Upper lobe of right lung (tissue), 1 donor: ENCODE measurements around the gene NKRF. TPM values are rescaled to one million over a fixed set of nuclear protein-coding genes. Genes with fewer than 3 reads are reported as not detected.

ENCODE experiments used
- ATAC-seq: fragments of 200-7000 bp; cut with Tn5 transposase; one replicate; pipeline ENCODE4 v1.9.1; 2020; ENCODE audit warnings: mild to moderate bottlenecking, moderate library complexity
- DNase-seq: peaks from one replicate; pipeline ENCODE4 v3.0.0-alpha.2; 2020
- H3K27ac ChIP-seq: fragments of 200-600 bp; one replicate; pipeline ENCODE4 v1.8.0; 2022
- H3K27me3 ChIP-seq: fragments of 200-600 bp; one replicate; pipeline ENCODE4 v1.8.0; 2022; ENCODE audit warnings: mild to moderate bottlenecking
- H3K36me3 ChIP-seq: fragments of 200-600 bp; one replicate; pipeline ENCODE4 v1.8.0; 2022
- H3K4me1 ChIP-seq: fragments of 200-600 bp; one replicate; pipeline ENCODE4 v1.8.0; 2022
- H3K4me3 ChIP-seq: fragments of 200-600 bp; one replicate; pipeline ENCODE4 v1.8.0; 2022; ENCODE audit warnings: mild to moderate bottlenecking
- H3K9me3 ChIP-seq: fragments of 200-600 bp; one replicate; pipeline ENCODE4 v1.8.0; 2022
- CTCF ChIP-seq: fragments of 200-600 bp; IDR thresholded peaks from one replicate; pipeline ENCODE4 v1.8.0; 2022; ENCODE audit warnings: antibody characterized with exemption
- intact Hi-C: fragments of 100-400 bp; cut with DNase I; formaldehyde crosslinking; loops from one replicate; pipeline ENCODE4 v1.11.0; 2022
- microRNA-seq: library from miRNA; unstranded; fragments of <30 nt; microRNA quantifications from one replicate; pipeline ENCODE4 v1.2.0, GENCODE V29; 2020; ENCODE audit warnings: borderline microRNAs expressed
- total RNA-seq: library from RNA; stranded (reverse); fragmentation: NEBNext Ultra II Directional; extraction: Animal tissue kit (Norgen Biotek cat#: 25700); gene quantifications from one replicate; pipeline ENCODE4 v1.2.1, GENCODE V29; 2021
- donor health status: DM: no; HTN: yes; CAD: no; lungs with severe emphysema.

Gene NKRF
- total RNA-seq, 1 donor from 2014 or later = 7.1 TPM

GRCh38 chrX:119565107-119565663 lies 41.0 kb downstream of the NKRF start, which contains the start of gene STEEP1:
Gene STEEP1, minus strand, starts transcription at chrX:119565409. Its CDS starts 54 bp downstream, at chrX:119565355.
- Histone ChIP-seq H3K27ac (peak within 1 kb of the TSS; percentile 72), H3K4me1 (no peaks in the 10 kb centered on the region), H3K4me3 (peak within 1 kb of the TSS; percentile 61), H3K9me3 (no peaks in the 10 kb centered on the region), H3K36me3 (no peaks in the 10 kb centered on the region), H3K27me3 (no peaks in the 10 kb centered on the region)
- no peak for TF ChIP-seq CTCF
- peak; percentile 99 for ATAC-seq
- intact Hi-C loops = no loop called here
- peak; percentile 92 for DNase-seq

GRCh38 chrX:119552508-119552907 lies 53.7 kb downstream of the NKRF start:
- Histone ChIP-seq H3K36me3 (no peaks in the 10 kb centered on the region), H3K27me3 (no peaks in the 10 kb centered on the region), H3K27ac (no peak overlapping the region), H3K4me3 (no peak overlapping the region), H3K9me3 (no peaks in the 10 kb centered on the region), H3K4me1 (no peaks in the 10 kb centered on the region)
- TF ChIP-seq CTCF = no peak
- ATAC-seq (no peak), DNase-seq (no peak)
- intact Hi-C loops = no loop called here

DNA sequence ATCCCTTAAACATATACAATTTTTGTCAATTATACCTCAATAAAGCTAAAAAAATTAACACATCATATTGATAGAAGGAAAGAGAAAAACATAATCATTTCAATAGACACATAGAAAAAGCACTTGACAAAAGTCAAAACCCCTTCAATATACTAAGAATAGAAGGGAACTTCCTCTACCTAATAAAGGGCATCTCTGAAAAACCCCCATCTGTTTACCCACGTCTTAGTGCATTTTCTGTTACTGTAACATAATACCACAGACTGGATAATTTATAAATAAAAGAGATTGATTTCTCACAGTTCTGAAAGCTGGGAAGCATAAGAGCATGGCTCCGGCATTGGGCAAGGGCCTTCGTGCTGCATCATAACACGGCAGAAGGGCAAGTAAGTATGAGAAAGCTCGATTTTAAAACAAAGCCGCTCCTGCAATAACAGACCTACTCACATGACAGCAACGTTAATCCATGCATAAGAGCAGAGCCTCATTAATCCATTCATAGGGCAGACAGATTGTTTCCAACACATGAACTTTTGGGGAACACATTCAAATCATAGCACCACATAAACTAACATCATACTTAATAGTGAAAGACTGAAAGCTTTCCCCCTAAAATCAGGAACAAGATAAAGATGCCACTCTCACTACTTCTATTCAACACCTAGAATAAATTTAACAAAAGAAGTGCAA lies 56.8 kb downstream of the NKRF start:
- no peaks in the 10 kb centered on the region for H3K9me3 ChIP-seq
- TF ChIP-seq CTCF = no peak
- no peaks in the 10 kb centered on the region for H3K4me1 ChIP-seq
- no peaks in the 10 kb centered on the region for H3K27me3 ChIP-seq
- ATAC-seq (no peak), DNase-seq (no peak)
- intact Hi-C loops = no loop called here
- no peak overlapping the region for H3K4me3 ChIP-seq
- H3K27ac ChIP-seq = no peak overlapping the region
- no peaks in the 10 kb centered on the region for H3K36me3 ChIP-seq

DNA sequence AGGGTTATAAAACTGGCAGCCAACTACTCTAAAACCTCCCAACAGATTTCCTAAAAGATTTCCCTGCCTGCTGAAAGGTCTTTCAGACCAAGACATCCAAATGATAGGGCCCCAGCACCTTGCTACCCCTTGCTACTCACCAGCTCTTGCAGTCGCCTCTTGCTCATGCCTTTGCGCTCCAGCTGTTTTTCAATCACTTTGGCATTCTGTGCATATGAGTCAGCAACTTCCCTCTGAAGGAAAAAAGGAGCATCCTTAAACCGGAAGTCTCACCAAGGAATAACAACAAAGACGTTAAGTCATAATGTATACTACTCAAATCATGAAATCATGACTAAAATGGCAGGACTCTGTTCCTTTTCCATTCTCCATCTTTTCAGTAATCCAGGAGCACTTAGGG lies 65.0 kb downstream of the NKRF start:
- H3K4me1 ChIP-seq = no peaks in the 10 kb centered on the region
- no peak overlapping the region for H3K27ac ChIP-seq
- intact Hi-C loops = no loop called here
- H3K27me3 ChIP-seq = no peaks in the 10 kb centered on the region
- ATAC-seq (no peak), DNase-seq (no peak)
- H3K9me3 ChIP-seq = no peaks in the 10 kb centered on the region
- no peak for TF ChIP-seq CTCF
- peaks cover 9% of the 10 kb centered on the region for H3K36me3 ChIP-seq
- no peak overlapping the region for H3K4me3 ChIP-seq

DNA sequence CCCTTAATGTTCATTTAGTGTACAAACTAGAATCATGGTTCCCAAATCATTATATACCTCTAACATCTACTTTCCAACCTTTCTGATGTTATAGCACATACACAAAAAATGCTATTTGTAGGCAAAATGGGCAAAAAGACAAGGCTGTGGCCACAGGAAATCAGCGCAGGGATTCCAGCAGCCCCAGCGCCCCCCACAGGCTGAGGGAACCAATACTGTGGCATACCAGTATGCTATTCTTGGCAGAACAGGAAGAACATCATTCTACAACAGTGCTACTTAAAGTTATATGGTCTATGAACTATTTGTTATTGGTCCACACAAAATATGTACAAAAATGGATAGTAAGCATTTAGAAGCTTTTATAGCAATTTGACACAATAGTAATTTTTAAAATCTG lies 66.4 kb downstream of the NKRF start:
- no peaks in the 10 kb centered on the region for H3K27me3 ChIP-seq
- DNase-seq (no peak), ATAC-seq (no peak)
- H3K4me3 ChIP-seq = no peak overlapping the region
- TF ChIP-seq CTCF = no peak
- no peaks in the 10 kb centered on the region for H3K4me1 ChIP-seq
- intact Hi-C loops = no loop called here
- H3K27ac ChIP-seq = no peak overlapping the region
- H3K36me3 ChIP-seq = peaks cover 9% of the 10 kb centered on the region
- H3K9me3 ChIP-seq = no peaks in the 10 kb centered on the region

Small RNAs within 50 kb of the gene (microRNA-seq; reads per million reads assigned to microRNA genes)
- 5.4 reads per million, percentile 31 among the genes with 10 or more reads in this experiment for gene MIR766

Other genes with a start within 250 kb of the NKRF start
- gene SLC25A43, start 207.1 kb downstream of the NKRF start, total RNA-seq = 13.5 TPM
- gene SLC25A5, start 138.0 kb downstream of the NKRF start, total RNA-seq = 323 TPM
- gene STEEP1, start 41.0 kb downstream of the NKRF start, total RNA-seq = 23.1 TPM
- gene UBE2A, start 31.9 kb downstream of the NKRF start, total RNA-seq = 48.7 TPM
- gene SEPTIN6, start 86.7 kb upstream of the NKRF start, total RNA-seq = 20.9 TPM
- gene SOWAHD, start 152.2 kb upstream of the NKRF start, total RNA-seq = 4.0 TPM
- gene RPL39, start 185.2 kb upstream of the NKRF start, total RNA-seq = 1,275 TPM
- gene UPF3B, start 246.5 kb upstream of the NKRF start, total RNA-seq = 6.3 TPM